HG03442 (cell line): ENCODE measurements around the gene AHRR.
"Not testable (repeated sequence)": the region's sequence is repeated elsewhere in the genome, so short reads cannot be mapped to it uniquely, and the experiment has no call there.

ENCODE experiments used
- ATAC-seq: cut with Tn5 transposase; IDR thresholded peaks from one replicate; pipeline ENCODE4 v1.9.1; 2021; ENCODE audit warnings: mild to moderate bottlenecking, moderate library complexity; ENCODE audit not compliant: unreplicated experiment

The AHRR gene

DNA sequence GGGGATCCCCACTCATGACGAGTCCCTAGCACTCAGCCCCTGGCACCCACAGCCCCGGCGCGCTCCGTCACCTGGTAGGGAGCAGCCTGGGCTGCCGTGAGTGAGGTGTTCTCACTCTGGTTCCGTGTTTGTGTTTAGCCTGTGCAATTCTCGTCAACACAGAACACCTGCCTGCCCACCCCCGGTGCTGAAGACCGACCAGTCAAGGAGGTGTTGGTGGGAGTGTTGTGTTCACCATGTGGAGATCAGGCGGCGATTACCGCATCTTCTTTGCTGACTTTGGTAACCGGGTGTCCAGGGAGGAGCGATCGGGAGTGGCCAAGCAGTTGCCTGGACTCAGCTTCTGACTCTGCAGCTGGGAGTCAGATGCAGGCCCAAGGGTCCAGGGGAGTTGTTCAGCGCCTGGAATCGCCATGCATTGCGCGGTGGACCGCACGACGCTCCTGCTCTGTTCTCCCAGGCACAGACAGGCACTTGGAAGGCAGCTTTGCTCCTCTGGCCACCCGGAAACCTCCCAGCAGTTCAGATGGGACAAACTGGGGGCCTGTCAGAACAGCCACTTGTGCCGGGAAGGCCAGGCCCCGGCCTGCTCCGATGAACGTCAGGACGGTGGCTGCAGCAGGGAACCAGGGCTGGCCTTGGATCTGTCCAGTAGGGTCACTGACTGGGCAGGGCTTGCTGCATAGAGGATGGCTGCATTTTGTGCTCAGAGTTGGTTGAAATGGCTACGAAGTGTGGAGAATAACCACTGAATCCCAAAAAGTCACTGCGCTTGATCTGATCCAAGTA is 149.6 kb downstream of the AHRR start:
- no peak for ATAC-seq

DNA sequence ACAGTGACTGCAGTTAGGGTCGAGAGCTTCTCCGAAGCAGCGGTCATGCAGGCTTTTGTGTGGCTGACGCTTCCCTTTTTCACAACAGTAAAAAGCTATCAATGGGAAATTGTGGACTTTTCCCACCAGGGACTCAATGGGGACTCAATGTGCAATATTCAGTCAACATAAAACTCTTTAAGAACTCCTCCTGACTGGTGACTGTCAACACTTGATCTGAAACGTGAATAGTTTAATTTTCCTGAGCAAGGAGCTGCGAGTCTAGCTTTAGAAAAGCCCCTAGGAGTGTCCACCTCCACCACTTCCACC is 150.2 kb downstream of the AHRR start:
- no peak for ATAC-seq

DNA sequence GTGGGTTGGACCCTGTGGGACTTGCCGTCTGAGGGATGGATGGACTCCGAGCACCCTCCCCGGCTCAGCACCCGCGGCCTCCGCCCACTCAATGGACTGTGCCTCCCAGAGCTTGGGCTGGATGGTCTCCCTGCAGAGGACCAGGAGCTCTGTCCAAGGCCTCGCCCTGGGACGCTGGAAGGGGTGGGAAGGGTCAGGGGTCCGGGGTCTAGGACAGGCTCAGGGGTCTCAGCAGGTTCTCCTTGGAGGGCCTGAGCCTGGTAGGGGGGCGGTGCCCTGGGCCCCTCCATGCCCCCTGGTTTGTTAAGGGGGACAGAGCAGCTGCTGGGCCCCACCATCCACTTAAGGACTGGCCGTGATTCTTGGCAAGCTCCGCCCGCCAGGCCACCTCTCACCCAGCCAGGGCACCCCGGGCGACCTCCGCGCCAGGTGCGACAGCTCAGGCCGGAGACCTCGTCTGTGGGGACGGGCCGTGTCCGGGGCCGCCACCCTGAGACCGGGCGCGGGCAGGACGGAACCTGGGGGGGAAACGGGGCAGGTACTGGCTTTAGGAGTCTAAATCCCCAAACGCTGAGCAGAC is 150.7 kb downstream of the AHRR start:
- ATAC-seq: peak; percentile 11

DNA sequence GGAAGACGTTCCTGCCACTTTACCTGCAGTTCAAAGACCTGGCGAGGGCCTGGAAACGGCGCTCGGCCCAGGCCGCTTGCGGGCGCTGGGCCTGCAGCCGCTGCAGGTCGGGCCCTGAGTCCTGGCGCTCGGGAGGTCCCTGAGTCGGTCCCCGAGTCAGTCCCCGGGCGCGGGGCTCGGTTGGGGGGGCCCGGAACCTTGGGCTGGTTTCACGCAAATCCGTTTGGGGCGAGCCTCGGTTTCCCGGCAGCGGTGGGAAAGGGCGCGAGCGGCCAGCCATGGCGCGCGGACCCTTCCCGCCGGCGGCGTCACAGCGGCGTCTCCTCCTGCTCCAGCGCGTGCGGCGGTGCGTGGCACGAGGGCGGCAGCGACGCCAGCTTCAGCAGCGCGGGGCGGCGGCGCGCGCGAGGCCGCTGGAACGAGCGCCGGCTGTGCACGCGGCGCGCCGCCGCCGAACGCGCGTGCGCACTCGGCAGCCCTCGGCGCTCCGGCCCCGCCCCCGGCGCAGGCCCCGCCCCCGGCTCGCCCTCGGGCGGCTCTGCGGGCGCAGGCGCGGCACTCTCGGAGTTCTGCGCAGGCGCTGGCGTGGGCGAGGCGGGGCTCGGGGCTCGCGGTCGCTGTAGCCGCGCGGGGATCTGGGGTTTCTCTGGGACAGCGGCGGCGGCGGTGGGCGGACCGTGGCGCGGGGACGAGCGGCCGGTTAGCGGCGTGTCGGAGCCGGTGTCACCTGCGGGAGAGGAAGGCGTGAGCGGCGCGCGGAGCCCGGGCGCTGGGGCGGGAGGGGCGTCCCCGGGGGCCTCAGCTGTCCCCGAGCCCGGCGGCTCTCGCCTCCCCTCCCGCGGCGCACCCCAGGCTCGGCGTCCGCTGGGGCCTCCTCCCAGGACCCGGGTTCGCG is 151.4 kb downstream of the AHRR start:
- peak; percentile 61 for ATAC-seq

DNA sequence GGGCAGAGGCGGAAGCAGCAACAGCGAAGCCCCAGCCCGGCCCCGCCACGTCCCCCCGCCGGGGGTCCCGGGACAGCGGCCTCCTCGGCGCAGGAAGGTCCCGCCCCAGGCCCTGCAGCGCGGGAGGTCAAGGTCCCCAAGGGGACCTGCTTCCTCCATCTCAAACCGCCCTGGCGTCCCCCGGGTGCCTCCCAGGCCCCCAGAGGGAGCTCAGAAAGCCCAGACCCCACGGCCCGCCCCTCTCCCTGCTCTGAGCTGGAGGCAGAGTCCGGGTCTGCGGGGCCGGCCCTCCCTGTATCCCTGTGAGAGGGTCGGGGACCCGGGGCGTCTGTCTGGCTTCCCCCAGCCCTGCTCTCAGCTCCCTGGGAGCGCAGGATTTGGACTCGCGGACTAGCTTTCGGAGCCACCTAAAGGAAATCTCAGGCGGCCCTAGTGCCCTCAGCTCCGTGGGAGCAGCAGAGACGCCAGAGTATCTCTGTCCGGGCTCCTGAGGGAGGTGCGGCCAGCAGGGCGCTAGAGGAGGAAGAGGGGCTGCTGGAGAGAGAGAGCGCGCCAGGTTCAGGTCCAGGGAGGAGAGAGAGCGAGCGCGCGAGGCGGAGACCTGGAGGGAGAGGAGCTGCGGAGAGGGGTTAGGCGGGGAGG is 152.2 kb downstream of the AHRR start:
- peak; percentile 16 for ATAC-seq

DNA sequence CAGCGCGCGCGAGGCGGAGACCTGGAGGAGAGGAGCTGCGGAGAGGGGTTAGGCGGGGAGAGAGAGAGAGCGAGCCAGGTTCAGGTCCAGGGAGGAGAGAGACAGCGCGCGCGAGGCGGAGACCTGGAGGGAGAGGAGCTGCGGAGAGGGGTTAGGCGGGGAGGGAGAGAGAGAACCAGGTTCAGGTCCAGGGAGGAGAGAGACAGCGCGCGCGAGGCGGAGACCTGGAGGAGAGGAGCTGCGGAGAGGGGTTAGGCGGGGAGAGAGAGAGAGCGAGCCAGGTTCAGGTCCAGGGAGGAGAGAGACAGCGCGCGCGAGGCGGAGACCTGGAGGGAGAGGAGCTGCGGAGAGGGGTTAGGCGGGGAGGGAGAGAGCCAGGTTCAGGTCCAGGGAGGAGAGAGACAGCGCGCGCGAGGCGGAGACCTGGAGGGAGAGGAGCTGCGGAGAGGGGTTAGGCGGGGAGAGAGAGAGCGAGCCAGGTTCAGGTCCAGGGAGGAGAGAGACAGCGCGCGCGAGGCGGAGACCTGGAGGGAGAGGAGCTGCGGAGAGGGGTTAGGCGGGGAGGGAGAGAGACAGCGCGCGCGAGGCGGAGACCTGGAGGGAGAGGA is 152.8 kb downstream of the AHRR start:
- ATAC-seq: not testable (repeated sequence)

DNA sequence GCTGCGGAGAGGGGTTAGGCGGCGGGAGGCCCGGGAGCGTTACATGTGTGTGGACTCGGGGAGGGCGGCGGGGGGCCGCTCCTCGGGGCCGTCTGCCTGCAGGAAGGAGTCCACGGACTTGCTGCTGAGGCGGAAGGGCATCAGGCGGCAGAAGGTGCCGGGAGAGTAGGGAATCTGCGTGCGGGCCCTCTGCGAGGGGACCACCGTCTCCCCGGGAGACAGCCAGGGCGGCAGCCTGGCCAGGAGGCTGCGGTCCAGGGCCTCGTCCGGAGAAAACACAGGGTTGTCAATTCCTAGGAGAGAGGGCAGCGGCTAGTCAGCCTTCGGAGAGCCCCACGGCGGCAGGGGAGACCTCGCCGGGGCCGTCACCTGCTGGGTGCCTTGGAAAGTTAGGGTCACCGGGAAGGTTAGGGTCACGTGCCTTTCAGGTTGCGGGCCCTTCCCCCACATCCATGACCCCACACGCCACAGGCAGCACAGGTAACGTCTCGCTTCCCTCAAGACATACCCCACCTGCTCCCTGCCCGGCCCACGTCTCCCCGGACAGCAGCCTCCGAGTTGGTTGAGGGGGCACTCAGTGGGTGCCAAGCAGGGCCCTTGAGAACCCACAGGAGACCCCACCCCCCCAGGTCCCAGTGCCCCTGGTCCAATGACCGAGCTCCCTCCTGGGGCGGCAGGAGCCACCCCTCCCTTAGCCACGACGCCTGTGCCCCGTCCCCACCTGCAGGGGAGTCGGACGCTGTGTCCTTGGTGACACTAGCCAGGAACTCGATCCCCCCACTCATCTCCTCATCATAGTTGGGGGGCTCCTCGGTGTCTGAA is 153.5 kb downstream of the AHRR start:
- ATAC-seq: no peak

DNA sequence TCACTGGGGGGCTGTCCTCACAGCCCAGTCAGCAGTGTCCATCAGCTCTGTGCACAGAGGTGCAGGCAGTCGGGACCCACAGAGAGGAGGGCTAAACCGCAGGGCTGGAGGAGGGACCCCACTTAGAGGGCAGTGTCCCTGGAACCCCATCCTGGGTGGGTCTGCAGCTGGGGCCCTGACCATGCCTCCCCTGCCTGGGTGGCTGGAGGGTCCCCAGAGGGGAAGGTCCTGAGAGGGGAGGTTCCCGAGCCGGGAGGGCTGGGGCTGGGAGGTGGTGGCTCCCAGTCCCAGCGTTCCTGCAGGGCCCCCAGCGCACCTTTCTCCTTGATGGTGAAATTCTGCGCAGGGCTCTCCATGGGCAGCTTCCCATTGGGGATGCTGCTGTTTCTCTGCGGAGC is 154.2 kb downstream of the AHRR start:
- no peak for ATAC-seq

DNA sequence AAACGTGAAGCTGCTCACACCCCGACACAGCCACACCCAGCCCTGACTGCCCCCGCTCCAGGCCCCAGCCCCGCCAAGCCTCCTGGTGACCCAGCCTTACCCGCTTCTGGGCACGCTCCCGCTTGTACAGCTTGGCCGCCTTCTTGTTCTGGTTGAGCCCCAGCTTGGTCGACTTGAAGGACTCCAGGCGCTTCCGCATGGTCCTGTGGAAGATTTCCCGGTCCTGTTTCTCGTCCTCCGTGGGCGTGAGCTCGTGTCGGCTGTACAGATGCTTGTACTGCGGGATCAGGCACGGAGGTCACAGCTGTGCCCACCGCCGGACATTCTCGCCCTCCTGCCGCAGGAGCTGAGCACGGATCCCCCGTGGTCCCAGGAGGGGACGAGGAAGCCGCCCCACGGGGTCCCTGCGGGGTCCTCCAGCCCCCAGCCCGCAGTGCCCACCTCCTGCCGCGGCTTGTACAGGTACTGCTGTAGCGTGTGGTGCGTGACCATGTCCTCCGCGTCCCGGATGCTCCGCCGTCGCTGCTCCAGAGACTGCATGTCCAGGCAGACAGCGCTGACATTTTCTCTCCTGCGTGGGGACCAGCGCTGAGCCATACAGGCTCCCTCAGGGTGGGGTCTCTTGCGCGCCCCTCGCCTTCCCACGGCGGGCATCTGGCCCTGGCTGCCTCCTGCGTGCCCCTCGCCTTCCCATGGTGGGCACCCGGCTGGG is 154.7 kb downstream of the AHRR start:
- ATAC-seq: no peak

DNA sequence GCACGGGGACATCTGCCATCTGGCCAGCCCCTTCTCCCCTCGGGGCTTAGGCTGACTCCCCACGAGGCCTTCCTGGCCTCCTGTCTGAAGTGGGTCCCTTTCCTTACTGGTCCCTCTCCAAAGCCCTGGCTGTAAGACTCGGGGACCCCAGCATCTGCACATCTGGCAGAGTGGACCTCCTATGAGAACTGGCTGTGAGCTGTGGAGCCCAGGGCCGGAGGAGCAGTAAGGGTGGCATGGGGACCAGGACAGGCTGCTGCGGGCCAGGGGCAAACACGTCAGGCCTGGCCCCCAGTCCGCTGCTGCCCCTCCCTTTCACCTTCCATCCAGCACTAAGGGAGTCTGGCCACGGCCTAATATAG is 155.3 kb downstream of the AHRR start:
- ATAC-seq: no peak

DNA sequence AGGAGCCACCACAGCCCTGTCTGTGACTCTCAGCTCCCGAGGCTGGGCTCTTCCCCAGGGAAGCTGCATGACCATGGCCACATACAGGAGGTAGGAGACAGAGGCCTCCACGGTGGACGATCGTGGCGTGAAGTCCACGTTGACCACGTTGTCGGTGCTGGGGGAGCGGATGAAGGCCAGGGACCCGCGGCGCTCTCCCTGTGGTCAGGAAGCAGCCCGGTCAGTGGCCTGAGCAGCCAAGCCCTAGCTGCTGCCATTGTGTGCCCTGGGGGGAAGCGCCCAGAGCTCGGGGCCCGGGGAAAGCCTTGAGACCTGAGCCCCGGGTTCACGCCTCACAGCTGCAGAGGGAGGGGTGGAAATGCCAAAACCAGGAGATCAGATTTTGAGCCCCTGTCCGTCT is 155.7 kb downstream of the AHRR start:
- ATAC-seq: no peak

DNA sequence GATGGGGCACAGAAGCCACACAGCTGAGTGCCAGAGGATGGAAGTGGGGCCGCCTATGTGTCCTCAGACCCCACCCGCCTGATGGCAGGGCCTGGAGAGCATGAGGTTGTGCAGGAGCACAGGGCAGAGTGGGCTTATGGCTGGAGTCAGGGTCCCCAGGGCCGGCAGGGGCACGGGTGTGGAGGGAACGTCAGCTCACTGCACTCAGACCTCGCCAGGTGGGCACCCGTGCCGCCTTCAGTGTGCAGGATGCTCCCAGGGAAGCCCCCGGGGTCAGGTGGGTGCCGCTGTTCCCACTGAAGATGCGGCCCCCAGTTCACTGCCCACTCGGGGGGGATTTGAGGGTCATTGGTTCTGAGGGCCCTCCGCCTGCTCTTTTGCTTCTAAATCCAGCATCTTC is 156.4 kb downstream of the AHRR start:
- no peak for ATAC-seq

DNA sequence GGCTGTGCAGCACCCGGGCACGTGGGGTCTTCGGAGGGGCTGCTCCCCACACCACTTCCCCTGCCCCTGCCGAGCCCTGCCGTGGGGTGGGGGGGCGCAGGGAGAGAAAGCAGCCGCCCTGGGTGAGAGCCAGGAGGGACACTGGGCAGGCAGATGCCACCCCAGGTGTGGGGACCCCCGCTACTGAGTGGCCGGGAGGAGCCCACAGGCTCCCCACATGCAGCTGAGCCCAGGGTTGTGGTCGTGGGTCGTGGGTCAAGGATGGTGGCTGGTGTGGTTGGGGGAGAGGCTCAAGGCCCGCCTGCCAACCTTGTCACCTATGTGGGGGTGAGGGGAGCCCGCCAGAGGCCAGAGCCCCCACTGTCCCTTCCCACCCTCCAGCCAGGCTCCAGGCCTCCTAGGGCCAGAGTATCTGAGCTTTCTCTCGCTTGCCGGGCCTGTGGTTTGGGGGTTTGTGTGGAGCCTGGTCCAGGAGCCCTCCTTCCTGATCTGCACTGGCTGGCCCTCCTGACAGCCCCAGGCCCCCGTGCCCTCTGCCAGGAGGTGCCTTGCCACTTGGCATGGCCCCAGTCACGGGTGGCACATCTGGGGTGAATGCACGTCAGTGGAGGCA is 157.0 kb downstream of the AHRR start:
- no peak for ATAC-seq

DNA sequence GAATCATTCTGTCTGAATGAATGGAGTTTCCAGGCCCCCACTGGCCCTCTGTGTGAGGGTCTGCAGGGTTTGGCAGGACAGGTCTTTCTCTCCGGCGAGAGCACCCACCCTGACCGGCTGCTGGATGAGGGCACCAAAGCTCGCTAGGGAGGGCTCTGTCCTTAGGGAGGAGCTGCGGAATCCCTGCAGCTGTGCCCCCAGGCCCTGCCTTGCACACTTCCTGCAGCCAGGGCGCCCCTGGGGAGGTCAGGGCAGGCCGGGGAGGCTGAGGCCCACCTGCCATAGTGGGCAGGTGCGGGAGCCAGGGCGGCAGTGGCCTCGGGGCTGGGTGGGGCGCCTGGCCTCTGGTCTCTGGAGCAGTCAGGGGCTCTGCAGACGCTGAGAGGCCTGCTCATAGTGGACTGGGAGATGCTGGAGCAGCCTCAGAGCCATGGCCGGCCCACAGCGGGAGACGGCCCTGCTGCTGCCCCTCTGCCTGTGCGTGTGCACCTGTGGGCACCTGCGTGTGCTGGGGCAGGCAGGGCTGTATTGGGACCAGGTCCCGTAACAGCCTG is 157.5 kb downstream of the AHRR start:
- ATAC-seq: no peak

DNA sequence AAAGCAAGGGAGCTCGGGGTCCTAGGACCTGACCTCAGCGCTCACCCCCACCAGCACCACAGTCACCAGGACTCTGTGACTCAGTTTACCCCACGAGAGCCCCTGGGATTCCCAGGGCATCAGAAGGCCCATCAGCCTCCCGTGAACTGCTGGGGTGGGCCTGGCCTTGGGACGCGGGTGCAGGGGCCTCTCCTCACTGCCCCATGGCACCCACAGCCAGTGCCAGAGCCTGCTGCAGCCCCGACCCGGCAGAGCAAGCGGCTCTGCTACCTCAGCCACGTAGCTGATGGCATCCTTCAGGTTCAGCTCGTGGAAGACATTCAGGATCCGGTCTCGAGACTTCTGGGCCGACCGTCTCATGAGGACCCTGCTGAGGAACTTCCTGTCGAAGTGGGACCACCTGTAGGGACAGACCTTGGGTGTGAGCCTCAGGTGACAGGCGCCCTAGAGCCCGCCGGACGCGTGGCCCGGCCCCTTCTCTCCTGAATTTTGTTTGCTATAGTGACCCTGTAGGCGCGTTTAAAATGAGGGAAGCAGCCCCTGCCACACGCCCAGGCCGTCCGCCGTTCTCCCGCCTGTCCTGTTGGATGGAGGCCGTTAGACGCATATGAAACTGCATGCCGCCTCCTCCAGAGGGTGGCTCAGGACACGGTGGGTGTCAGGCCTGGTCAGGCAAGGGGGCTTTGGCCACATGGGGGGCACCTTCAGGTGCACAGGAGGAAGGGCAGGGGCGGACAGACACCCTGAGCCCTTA is 158.2 kb downstream of the AHRR start:
- ATAC-seq: no peak

DNA sequence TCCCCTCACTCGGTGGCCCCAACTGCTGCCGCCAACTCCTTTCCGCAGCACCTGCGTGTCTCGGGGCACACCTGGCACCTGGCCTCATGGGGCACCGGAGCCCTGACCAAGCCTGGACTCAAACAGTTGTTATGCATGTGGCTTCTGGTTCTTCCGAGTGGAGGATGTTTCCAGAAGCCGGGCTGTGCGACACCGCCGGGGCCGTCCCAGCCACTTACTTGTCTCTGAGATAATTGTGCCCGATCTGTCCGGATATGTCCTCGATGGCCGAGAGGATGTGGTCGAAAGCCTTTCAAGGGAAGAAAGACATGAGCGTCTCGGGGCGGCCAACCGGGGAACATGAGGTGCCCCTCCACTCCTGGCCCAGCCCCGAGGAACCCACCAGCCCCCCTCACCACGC is 159.8 kb downstream of the AHRR start:
- no peak for ATAC-seq

DNA sequence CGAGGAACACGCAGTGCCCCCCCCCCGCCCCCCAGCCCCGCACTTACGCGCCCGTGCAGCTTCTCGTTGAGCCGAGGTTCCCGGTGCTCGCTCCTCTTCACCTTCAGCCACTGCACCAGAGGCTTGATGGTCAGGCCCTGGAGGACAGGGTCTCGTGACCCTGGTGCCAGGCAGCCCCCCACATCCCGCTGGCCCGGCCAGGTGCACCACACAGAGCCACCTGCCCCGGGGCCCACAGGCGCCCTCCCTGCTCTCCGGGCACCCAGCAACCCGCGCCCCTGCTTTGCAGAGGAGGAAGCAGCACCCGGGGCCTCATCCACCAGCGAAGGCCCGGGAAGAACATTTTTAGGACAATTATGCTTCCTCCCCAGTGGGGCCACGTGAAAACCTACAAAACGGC is 160.5 kb downstream of the AHRR start:
- ATAC-seq: no peak

DNA sequence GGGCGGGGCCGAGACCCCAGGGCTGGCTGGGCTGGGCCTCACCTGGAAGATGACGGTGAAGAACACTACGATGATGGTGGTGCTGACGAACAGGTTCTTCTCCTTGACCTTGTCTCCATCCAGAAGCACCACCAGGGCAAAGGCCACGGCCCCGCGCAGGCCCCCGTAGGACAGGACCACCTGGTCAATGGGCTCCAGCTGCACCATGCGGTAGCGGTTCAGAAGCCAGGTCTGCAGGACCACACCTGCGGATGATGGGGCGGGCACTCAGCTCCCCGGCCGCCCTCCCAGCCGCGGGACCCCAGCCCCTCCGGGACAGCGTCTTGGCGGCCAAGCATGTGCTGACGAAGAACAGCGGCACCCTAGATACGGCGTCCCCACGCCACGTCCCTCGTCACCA is 161.0 kb downstream of the AHRR start:
- ATAC-seq: no peak
